ENCODE results near the gene OBSL1. TPM values are rescaled to one million over a fixed set of nuclear protein-coding genes. Genes with fewer than 3 reads are reported as not detected.

The OBSL1 gene
- total RNA-seq, 4 donors from 2014 or later, result 37.5 to 118 (median 51.6) TPM

GRCh38 chr2:219575566-219576504 is 4.5 kb upstream of the OBSL1 start:
- TF ChIP-seq, protein P1, sequence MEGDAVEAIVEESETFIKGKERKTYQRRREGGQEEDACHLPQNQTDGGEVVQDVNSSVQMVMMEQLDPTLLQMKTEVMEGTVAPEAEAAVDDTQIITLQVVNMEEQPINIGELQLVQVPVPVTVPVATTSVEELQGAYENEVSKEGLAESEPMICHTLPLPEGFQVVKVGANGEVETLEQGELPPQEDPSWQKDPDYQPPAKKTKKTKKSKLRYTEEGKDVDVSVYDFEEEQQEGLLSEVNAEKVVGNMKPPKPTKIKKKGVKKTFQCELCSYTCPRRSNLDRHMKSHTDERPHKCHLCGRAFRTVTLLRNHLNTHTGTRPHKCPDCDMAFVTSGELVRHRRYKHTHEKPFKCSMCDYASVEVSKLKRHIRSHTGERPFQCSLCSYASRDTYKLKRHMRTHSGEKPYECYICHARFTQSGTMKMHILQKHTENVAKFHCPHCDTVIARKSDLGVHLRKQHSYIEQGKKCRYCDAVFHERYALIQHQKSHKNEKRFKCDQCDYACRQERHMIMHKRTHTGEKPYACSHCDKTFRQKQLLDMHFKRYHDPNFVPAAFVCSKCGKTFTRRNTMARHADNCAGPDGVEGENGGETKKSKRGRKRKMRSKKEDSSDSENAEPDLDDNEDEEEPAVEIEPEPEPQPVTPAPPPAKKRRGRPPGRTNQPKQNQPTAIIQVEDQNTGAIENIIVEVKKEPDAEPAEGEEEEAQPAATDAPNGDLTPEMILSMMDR (IDR thresholded peaks at IDR 0.05; ENCODE audit: low read depth), result no peak

GRCh38 chr2:219574484-219575311 is 3.4 kb upstream of the OBSL1 start:
- TF ChIP-seq, protein P1 (IDR thresholded peaks at IDR 0.05; ENCODE audit: low read depth), result no peak

DNA sequence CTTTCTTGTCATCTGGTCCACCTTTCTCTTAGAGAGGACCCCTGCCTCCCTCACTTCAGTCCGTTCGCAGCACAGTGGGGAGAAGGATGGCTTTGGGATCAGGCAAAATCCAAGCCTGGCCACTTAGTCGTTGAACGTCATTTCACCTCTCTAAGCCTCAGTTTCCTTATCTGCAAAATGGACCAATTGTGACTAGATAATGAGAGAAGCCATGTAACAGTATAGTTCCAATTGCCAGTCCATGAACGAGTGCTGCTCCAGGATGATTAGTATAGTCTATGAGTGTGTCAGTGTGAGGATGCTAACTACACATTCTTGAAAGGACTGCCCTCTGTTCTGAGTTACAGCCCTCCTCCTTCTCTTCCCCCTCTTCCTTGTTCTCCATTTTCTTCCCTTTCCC is 1.8 kb upstream of the OBSL1 start:
- TF ChIP-seq, protein P1 (IDR thresholded peaks at IDR 0.05; ENCODE audit: low read depth), result no peak

DNA sequence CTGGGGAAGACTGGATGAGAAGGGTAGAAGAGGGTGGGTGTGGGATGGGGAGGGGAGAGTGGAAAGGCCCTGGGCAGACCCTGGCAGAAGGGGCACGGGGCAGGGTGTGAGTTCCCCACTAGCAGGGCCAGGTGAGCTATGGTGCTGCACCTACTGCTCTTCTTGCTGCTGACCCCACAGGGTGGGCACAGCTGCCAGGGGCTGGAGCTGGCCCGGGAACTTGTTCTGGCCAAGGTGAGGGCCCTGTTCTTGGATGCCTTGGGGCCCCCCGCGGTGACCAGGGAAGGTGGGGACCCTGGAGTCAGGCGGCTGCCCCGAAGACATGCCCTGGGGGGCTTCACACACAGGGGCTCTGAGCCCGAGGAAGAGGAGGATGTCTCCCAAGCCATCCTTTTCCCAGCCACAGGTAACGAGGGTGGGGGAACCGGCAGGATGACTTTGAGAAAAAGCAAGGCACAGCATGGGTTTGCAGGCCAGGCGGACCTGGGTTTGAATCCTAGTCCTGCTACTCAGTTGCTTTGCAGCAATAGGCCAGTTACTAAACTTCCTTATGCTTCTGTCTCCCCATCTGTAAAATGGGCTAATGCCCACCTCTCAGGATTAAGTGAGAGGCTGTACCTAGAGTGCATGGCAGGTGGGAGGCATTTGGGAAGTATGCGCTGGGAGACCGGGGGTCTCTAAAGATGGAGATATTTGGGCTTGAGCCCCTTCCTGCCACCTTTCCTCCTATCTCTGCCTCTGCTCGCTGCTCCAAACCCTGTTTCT is 1.1 kb upstream of the OBSL1 start, which contains the start of gene INHA:
TSS of gene INHA (plus strand) at position 74 of the 765 bp plus-strand sequence. CDS start at position 139, 65 bp downstream.
- TF ChIP-seq, protein P1 (IDR thresholded peaks at IDR 0.05; ENCODE audit: low read depth), result no peak

DNA sequence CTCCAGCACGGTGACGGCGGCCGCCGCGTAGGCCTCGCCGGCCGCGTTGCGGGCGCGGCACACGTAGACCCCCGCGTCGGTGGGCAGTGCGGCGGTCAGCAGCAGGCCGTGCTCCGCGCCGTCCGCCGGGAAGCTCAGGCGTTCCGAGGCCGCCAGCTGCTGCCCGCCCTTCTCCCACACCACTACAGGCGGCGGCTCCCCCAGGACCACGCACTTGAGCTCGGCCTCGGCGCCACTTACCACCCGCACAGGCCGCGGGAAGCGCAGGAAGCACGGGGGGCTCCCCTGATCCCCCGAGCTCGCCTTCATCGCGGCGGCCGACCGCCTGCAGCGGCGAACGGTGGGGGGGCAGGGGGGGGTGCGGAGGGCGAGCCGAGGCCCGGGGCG is 422 bp downstream of the OBSL1 start:
- TF ChIP-seq, protein P1 (IDR thresholded peaks at IDR 0.05; ENCODE audit: low read depth), result no peak

- TF ChIP-seq, protein P1 (IDR thresholded peaks at IDR 0.05; ENCODE audit: low read depth), result no peak
These were observed 980 bp downstream of the OBSL1 start for GRCh38 chr2:219570194-219570923.
